Lower leg skin (tissue), 4 donors: ENCODE data around the gene ASAP2. TPM values are rescaled to one million over a fixed set of nuclear protein-coding genes. Genes with fewer than 3 reads are reported as not detected.

ENCODE experiments used
- DNase-seq, 2 donors: peaks; one replicate each; pipeline ENCODE4 v3.0.0-alpha.2; 2019; ENCODE audit warnings: low spot score in 2 of 2
- H3K4me3 ChIP-seq: fragments of 200-600 bp; sonication (generic); 2 replicates; pipeline ENCODE4 v1.5.1; 2017; ENCODE audit warnings: mild to moderate bottlenecking, low read depth; ENCODE audit not compliant: poor library complexity, severe bottlenecking
- POLR2A ChIP-seq, 2 donors: fragments of 450-650 bp; IDR thresholded peaks; one replicate each; pipeline ENCODE4 v1.6.1; 2016 to 2017; ENCODE audit warnings: antibody characterized with exemption in 2 of 2, mild to moderate bottlenecking in 1 of 2, moderate library complexity in 1 of 2
- WGBS, 2 donors: methylation state at CpG; one replicate each; pipeline ENCODE4 v1.1.5; 2018; 5-methylcytosine and 5-hydroxymethylcytosine counted together
- intact Hi-C: fragments of 100-400 bp; cut with DNase I; formaldehyde crosslinking; loops from one replicate; pipeline ENCODE4 v1.15.0; 2023; ENCODE audit warnings: low total_unique reads
- total RNA-seq, 4 donors: library from RNA; depleted of rRNA; stranded (reverse); fragments of >200 nt; gene quantifications; one replicate each; pipeline ENCODE4 v1.1.0, GENCODE V29; 2016
- TF ChIP-seq, protein P1 (sequence below), 3 donors: fragments of 450-650 bp; IDR thresholded peaks; one replicate each; pipeline ENCODE4 v1.5.1; 2016; ENCODE audit warnings: antibody characterized with exemption in 3 of 3, mild to moderate bottlenecking in 3 of 3, moderate library complexity in 2 of 3

The ASAP2 gene
- total RNA-seq, 4 donors from 2014 or later: 30.4 to 40.7 (median 33.1) TPM

- TF ChIP-seq POLR2A (IDR thresholded peaks at IDR 0.05): no peak
- TF ChIP-seq, protein P1, sequence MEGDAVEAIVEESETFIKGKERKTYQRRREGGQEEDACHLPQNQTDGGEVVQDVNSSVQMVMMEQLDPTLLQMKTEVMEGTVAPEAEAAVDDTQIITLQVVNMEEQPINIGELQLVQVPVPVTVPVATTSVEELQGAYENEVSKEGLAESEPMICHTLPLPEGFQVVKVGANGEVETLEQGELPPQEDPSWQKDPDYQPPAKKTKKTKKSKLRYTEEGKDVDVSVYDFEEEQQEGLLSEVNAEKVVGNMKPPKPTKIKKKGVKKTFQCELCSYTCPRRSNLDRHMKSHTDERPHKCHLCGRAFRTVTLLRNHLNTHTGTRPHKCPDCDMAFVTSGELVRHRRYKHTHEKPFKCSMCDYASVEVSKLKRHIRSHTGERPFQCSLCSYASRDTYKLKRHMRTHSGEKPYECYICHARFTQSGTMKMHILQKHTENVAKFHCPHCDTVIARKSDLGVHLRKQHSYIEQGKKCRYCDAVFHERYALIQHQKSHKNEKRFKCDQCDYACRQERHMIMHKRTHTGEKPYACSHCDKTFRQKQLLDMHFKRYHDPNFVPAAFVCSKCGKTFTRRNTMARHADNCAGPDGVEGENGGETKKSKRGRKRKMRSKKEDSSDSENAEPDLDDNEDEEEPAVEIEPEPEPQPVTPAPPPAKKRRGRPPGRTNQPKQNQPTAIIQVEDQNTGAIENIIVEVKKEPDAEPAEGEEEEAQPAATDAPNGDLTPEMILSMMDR (IDR thresholded peaks at IDR 0.05): no peak
- intact Hi-C loops: no loop called here
- 26 to 39% methylated on average over 9 of the region's 9 CpGs for WGBS, 2 donors
- H3K4me3 ChIP-seq: no peak overlapping the region
- no peak for DNase-seq
These were observed 15.8 kb downstream of the ASAP2 start for GRCh38 chr2:9222239-9222892.

DNA sequence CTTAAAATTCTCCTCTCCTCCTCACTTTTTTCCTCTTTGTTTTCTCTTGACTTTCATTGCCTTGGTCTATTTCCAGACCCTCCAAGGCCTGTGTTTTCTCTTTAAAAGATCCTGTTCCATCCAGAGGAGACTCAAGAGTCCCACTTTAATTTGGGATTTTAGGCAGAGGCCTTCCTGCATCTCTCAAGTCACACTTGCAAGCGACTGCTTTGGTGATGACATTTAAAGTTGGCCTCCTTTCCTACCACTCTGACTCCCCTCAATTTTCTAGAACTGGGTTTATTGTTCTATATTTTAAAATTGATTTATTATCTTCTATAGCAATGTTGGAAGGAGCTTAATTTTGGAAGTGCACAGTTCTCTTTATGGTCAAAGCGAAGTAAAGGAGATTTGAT is 16.3 kb downstream of the ASAP2 start:
- TF ChIP-seq, protein P1 (IDR thresholded peaks at IDR 0.05): no peak
- TF ChIP-seq POLR2A (IDR thresholded peaks at IDR 0.05): no peak
- intact Hi-C loops: no loop called here
- DNase-seq: no peak
- H3K4me3 ChIP-seq: no peak overlapping the region
- WGBS, 2 donors: 65 to 76% methylated on average over 2 of the region's 2 CpGs

GRCh38 chr2:9225806-9226205 is 19.2 kb downstream of the ASAP2 start:
- no peak overlapping the region for H3K4me3 ChIP-seq
- intact Hi-C loops: no loop called here
- TF ChIP-seq, protein P1 (IDR thresholded peaks at IDR 0.05): no peak
- no peak for TF ChIP-seq POLR2A (IDR thresholded peaks at IDR 0.05)
- DNase-seq: peak in 1 of 2 donors; percentile 83
- 85 to 86% methylated on average over 10 of the region's 10 CpGs for WGBS, 2 donors

DNA sequence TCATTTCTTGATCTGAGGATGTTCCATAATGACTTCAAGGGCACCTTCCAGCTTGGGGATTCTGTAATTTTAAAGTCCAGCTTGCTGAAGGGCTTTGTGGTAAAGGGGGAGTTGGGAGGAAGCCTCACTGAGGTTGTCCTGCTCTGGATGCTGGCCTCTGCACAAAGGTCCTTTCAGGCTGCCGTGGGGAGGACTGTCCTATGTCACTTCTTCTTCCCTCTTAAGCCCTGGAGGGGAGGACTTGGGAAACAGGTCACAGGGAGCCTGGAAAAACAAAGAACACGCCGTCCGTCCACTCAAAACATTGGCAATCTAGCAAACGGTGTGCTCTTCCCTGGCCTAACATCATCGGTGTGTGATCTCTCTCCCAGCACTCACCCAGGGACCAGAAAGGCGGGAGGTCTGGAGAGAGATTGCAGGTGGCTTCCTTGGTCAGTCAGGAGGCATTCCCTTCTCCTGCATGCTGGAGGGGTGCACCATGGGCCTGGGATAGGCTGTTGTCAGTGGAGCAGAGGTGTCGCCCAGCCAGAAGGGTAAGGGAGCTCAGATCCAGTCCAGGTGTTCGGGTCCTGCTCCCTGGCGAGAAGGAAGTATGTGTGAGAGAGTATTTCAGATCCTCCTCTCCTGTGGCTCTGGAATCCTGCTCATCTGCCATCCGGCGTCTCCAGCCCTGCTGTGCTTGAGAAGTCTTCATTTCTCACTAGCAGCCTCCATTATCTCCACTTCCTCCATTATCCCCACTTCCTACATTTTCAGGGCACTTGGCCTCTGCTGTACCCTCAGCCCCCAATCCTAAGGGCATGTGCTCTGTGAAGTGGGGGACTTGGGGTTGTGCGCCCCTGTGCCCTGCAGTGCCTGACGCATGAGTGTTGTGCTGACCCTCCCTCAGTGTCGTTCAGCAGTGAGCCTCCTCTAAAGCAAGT is 20.1 kb downstream of the ASAP2 start:
- 83 to 86% methylated on average over 15 of the region's 15 CpGs for WGBS, 2 donors
- no peak for TF ChIP-seq POLR2A (IDR thresholded peaks at IDR 0.05)
- TF ChIP-seq, protein P1 (IDR thresholded peaks at IDR 0.05): no peak
- intact Hi-C loops: no loop called here

GRCh38 chr2:9228088-9228751 is 21.6 kb downstream of the ASAP2 start:
- WGBS, 2 donors: 80 to 85% methylated on average over 4 of the region's 4 CpGs
- DNase-seq: peak in 1 of 2 donors; percentile 58

More for the DNA sequence above, 20.1 kb downstream of the ASAP2 start:
- peak in 1 of 2 donors; percentile 76 for DNase-seq
- H3K4me3 ChIP-seq: no peak overlapping the region

More at GRCh38 chr2:9228088-9228751, 21.6 kb downstream of the ASAP2 start:
- intact Hi-C loops: no loop called here
- no peak overlapping the region for H3K4me3 ChIP-seq
- TF ChIP-seq, protein P1 (IDR thresholded peaks at IDR 0.05): no peak
- no peak for TF ChIP-seq POLR2A (IDR thresholded peaks at IDR 0.05)
